ENCODE measurements around the gene FLYWCH1.

The FLYWCH1 gene

DNA sequence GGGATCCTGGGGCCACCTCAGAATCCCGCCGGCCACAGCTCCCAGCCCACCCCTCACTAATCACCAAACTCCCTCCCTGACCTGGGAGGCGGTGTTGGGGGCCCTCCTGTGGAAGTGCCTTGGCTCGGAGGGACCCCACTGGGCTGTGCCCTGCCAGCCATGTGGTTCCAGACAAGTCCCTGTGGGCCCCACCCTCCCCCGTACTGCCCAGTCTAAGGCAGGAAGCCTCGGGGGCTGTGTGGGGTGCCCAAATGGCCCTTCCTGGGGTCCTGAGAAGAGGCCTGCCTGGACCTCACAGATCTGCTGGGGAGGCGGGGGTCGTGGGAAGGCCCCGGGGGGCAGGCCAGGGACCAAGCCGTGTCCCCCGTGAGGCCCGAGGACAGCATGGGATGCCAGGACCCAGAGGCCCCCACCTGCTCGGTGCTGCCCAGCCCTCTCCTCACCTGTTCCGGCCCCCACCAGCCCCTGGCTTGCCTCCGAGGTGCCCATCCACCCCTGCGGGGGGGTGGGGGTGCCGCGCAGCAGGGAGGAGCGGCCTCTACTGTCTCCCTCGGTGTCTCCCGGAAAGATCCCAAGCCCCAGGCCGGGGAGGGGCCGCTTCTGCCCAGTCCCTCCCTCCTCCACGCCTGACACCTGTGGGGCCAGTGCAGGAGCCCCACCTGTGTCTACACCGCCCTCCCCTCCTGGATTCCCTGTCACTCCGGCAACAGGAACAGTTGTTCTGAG, 43.1 kb downstream of the FLYWCH1 start:
- DNase-seq, result no peak

- no peak for DNase-seq
These were observed 43.7 kb downstream of the FLYWCH1 start for GRCh38 chr16:2955438-2955778.

- no peak for DNase-seq
These were observed 44.2 kb downstream of the FLYWCH1 start for GRCh38 chr16:2955779-2956578.

GRCh38 chr16:2956579-2956956, 44.8 kb downstream of the FLYWCH1 start:
- DNase-seq, result no peak

- DNase-seq, result no peak
These were observed 47.5 kb downstream of the FLYWCH1 start for GRCh38 chr16:2959206-2959605.

- no peak for DNase-seq
These were observed 48.7 kb downstream of the FLYWCH1 start for GRCh38 chr16:2960183-2961010.

DNA sequence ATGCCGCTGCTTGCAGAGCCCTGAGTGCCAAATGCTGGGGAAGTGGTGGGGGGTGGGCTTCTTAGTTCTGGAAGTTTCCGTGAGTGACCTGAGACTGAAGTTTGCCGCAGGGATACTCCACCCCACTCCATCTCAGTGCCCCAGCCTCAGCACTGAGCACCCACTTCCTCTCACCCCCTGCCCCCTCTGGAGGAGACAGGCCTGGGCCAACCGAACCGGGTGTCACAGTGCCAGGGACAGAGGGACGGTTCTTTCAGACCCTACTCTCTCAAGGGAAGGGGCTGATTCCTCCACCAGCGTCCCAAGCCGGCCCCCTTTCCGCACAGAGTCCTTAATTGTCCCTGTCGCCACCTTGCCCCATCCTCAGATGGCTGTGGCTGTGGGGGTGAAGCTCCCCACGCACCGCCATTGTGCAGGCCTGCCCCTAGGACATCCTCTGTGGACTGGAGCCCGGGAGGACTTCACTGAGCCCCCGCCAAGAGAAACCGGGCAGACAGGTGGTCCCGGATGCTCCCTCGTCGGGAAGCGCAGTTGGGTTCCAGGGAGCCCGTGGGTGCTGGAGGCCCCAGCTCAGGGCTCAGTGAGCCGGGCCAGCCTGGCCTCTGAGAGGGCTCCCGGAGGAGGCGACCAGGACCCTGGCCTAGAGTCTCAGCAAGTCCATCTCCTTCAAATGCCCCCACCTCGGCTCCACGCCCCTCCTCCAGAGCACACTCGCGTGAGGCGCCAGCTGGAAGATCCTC, 50.8 kb downstream of the FLYWCH1 start:
- no peak for DNase-seq

GRCh38 chr16:2963074-2963722, 51.5 kb downstream of the FLYWCH1 start:
- DNase-seq, result peak; percentile 22 to 34

- peak; percentile 29 to 41 for DNase-seq
These were observed 52.2 kb downstream of the FLYWCH1 start, which contains the start of gene KREMEN2 for GRCh38 chr16:2963723-2964474. KREMEN2 (plus strand) TSS chr16:2964275; CDS start chr16:2964521, 246 bp downstream.

DNA sequence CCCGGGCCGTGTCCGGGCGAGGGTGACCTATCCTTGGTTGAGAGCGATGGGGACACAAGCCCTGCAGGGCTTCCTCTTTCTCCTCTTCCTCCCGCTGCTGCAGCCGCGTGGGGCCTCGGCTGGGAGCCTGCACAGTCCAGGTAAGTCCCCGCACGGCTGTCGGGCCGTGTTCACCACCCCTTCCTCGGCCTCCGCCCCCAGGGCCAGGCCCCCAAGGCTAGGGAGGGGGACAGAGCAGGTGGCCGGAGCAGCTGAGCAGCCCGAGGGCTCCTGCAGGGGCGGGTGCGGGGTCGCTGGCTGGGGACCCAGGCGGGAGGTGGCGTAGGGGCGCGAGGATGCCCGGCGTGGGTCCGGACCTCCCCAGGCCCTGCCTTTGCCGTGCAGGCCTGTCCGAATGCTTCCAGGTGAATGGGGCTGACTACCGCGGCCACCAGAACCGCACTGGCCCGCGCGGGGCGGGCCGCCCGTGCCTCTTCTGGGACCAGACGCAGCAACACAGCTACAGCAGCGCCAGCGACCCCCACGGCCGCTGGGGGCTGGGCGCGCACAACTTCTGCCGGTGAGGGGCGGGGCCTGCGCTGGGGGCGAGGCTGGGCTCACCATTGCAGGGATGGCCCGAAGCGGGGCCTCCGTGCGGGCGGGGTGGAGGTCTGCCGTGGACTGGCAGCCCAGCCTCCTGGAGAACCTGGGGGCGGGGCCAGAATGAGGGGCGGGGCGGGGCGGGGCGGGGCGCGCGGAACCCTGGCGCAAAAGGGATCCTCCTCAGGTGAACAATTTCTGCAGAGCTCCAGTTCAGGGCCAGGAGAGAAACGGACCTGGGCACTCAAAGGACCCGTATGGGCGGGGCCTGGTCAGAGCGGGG, 53.0 kb downstream of the FLYWCH1 start:
- DNase-seq, result peak; percentile 35 to 38

- DNase-seq, result no peak
These were observed 54.5 kb downstream of the FLYWCH1 start for GRCh38 chr16:2966043-2966807.

DNA sequence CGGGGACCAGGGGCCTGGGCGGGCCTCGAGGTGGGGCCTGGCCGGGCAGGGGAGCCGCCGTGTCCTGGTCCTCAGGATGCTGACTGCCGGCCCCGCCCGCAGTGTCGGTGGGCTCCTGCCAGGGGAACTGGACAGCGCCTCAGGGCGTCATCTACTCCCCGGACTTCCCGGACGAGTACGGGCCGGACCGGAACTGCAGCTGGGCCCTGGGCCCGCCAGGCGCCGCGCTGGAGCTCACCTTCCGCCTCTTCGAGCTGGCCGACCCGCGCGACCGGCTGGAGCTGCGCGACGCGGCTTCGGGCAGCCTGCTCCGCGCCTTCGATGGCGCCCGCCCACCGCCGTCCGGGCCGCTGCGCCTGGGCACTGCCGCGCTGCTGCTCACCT, 55.1 kb downstream of the FLYWCH1 start:
- no peak for DNase-seq

- DNase-seq, result no peak
These were observed 55.5 kb downstream of the FLYWCH1 start for GRCh38 chr16:2967211-2967631.

DNA sequence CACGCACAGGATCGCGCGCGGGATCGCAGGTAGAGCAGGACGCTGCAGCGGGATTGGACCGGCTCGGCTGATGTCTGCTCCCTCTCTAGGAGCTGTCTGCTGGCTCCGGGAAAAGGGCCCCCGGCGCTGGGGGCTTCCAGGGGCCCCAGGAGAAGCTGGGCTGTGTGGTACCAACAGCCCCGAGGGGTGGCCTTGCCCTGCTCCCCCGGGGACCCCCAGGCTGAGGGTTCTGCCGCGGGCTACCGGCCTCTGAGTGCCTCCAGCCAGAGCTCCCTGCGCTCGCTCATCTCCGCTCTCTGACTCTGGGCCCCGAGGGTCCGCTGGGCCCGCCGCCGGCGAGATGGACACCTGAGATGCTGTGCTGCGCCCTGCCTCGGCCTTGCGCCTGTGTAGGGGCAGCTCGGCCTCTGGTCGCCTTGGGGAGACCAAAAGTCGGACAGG, 56.0 kb downstream of the FLYWCH1 start:
- no peak for DNase-seq

DNA sequence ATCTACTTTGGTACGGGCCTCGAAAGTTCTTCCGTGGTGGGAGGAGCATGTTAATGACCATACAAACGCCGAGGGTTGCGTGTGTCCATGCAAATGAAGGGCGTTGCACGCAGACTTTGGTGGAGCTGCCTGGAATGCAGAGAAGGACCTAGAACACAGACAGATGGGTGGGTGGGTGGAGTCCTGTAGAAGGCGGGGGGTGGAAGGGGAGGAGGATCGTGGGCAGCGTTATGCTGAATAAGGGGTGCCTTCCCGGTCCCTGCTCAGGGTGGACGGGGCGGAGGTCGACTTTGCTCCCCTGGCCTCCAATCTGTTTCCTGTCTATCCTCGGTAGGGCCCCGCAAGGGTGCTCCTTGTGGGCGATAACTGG, 56.6 kb downstream of the FLYWCH1 start:
- DNase-seq, result no peak

DNA sequence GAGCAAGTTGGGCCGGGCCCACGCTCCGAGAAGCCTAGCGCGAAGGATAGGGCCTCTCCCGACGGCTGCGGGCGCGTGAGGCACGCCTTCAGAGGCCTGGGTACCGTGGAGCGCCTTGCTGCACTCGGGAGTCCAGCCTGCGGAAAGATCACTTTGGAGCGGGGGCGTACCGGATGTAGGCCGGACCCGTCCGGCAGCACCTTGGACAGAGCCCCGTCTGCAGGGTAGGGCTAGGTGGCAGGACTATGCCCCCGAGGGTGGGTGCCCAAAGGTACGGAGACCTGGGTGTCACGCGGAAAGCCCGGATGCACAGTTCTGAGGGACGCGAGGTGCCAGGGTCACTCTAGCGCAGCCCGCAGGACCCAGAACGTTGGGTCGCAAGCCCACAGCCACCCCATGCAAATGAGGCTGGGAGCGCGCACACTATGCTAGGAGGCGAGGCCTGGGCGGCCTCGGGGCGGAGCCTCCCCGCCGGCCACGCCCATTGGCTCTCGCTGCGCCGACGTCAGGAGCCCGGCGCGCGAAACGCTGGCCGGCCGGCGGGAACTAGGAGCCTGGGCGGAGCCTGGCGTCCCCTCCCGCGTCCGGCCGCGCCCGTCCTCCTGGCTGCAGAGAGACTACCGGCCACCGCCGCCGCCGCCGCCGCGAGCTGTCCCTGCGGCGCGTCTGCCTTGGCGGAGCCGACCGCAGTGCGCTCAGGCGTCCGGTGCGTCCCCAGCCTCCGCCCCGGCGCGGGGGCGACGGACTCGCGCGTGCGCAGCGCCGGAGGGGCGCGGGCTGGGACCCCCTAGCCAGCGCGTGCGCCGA, 57.2 kb downstream of the FLYWCH1 start, which contains the start of gene PAQR4:
TSS of gene PAQR4 (plus strand) at position 611 of the 807 bp plus-strand sequence. CDS start 327 bp downstream, outside the sequence.
- peak; percentile 57 to 64 for DNase-seq

DNA sequence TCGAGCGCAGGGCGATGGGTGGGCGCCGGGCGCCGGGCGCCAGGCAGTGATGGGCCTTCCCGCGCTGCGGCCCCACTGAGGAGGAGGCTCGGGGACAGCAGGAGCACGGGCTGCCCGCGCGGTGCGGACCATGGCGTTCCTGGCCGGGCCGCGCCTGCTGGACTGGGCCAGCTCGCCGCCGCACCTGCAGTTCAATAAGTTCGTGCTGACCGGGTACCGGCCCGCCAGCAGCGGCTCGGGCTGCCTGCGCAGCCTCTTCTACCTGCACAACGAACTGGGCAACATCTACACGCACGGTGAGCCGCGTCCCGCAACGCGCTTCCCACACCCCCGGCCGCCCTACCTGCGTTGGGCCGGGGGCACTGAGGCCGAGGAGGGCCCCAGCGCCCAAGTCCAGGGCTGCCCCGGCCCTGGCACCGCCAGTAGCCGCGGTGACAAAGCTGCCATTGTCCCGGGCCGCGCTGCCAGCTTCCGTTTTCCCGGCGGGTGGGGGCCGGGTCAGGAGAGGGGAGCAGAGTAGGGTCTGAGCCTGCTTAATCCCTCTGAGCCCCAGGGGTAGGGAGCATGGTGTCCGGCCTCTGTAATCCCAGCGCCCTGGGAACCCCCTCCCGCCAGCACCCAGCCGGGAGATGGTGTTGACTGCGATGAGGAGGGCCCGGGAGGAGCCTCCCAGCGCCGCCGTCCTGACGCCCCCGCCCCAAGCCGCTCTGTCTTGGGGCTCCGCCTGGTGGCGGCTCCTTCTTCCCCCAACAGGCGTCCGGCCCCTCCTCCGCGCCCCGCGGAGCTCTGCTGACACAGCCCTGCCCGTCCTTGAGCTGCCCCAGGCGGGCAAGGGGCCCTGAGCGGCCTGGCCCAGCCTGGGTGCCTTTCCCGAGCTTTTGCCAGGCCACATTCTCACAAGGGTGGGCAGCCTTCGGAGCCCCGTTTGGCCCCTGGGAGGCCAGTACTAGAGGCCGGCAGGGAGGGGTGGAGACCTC, 58.1 kb downstream of the FLYWCH1 start:
- DNase-seq, result peak; percentile 56 to 63
